Neutrophil (primary cell): Measurements from ENCODE around the gene CCNF.

Experiments used
- H3K27ac ChIP-seq: fragments of 200-600 bp; sonication (generic); 2 replicates; pipeline ENCODE4 v1.5.1; 2016; ENCODE audit warnings: mild to moderate bottlenecking, moderate library complexity
- H3K27me3 ChIP-seq: fragments of 200-600 bp; sonication (generic); 2 replicates; pipeline ENCODE4 v1.6.0; 2016; ENCODE audit warnings: mild to moderate bottlenecking
- H3K36me3 ChIP-seq: fragments of 200-600 bp; sonication (generic); 2 replicates; pipeline ENCODE4 v1.5.1; 2017
- H3K4me1 ChIP-seq, 2 experiments: fragments of 200-600 bp in 1 of 2; sonication (generic) in 1 of 2; 1 replicate in 1 of 2; 2 replicates in 1 of 2; pipeline versions ENCODE4 v1.5.1 to v1.6.1; 2013 to 2016; ENCODE audit warnings: low read depth in 1 of 2, low read length in 1 of 2, mild to moderate bottlenecking in 1 of 2, moderate library complexity in 1 of 2; ENCODE audit not compliant: control insufficient read depth in 1 of 2, insufficient read depth in 1 of 2
- H3K4me3 ChIP-seq, 2 experiments: fragments of 200-600 bp in 1 of 2; sonication (generic) in 1 of 2; 1 replicate in 1 of 2; 2 replicates in 1 of 2; pipeline ENCODE4 v1.5.1; 2013 to 2016; ENCODE audit warnings: low read depth in 1 of 2, low read length in 1 of 2, mild to moderate bottlenecking in 1 of 2, moderate library complexity in 1 of 2
- H3K9me3 ChIP-seq: fragments of 200-600 bp; sonication (generic); 2 replicates; pipeline ENCODE4 v1.5.1; 2016
- CTCF ChIP-seq: fragments of 200-600 bp; sonication (generic); IDR thresholded peaks from 2 replicates; pipeline ENCODE4 v1.5.1; 2016; ENCODE audit warnings: antibody characterized with exemption

Gene CCNF

GRCh38 chr16:2501946-2502895 lies 73.0 kb downstream of the CCNF start:
- H3K9me3 ChIP-seq: no peaks in the 10 kb centered on the region
- no peak for TF ChIP-seq CTCF
- H3K27ac ChIP-seq: peak overlapping the region; percentile 38
- H3K4me1 ChIP-seq: peaks cover 30 to 39% of the 10 kb centered on the region in 2 experiments
- no peaks in the 10 kb centered on the region for H3K27me3 ChIP-seq
- H3K4me3 ChIP-seq: no peak overlapping the region
- H3K36me3 ChIP-seq: peaks cover 5% of the 10 kb centered on the region

- Histone ChIP-seq H3K9me3 (no peaks in the 10 kb centered on the region), H3K27me3 (no peaks in the 10 kb centered on the region), H3K27ac (no peak overlapping the region), H3K4me1 (peaks cover 59 to 69% of the 10 kb centered on the region in 2 experiments), H3K4me3 (no peak overlapping the region), H3K36me3 (no peaks in the 10 kb centered on the region)
- no peak for TF ChIP-seq CTCF
Measured at GRCh38 chr16:2505695-2506094, 76.4 kb downstream of the CCNF start.

GRCh38 chr16:2507052-2507659 lies 77.9 kb downstream of the CCNF start:
- TF ChIP-seq CTCF: peak; percentile 11
- Histone ChIP-seq H3K27me3 (no peaks in the 10 kb centered on the region), H3K4me1 (peaks cover 52 to 60% of the 10 kb centered on the region in 2 experiments), H3K27ac (peak overlapping the region; percentile 88), H3K36me3 (no peaks in the 10 kb centered on the region), H3K9me3 (no peaks in the 10 kb centered on the region), H3K4me3 (peak overlapping the region; percentile 40 to 51)

GRCh38 chr16:2507665-2508064 lies 78.4 kb downstream of the CCNF start:
- H3K36me3 ChIP-seq: no peaks in the 10 kb centered on the region
- H3K27me3 ChIP-seq: no peaks in the 10 kb centered on the region
- peaks cover 53 to 57% of the 10 kb centered on the region in 2 experiments for H3K4me1 ChIP-seq
- peak overlapping the region; percentile 88 for H3K27ac ChIP-seq
- TF ChIP-seq CTCF: no peak
- no peaks in the 10 kb centered on the region for H3K9me3 ChIP-seq
- peak overlapping the region; percentile 40 to 51 for H3K4me3 ChIP-seq
